Stimulated activated CD8-positive, alpha-beta memory T cell treated with anti-CD3 and anti-CD28 coated beads, Interleukin-15, amount 100 ng/mL, for 4 hours (primary cell): ENCODE results near the gene MAD1L1.
"Not testable (repeated sequence)": the region's sequence is repeated elsewhere in the genome, so short reads cannot be mapped to it uniquely, and the experiment has no call there.

Experiments used
- DNase-seq, 2 donors: peaks; one replicate each; pipeline ENCODE4 v3.0.0-alpha.2; 2020; ENCODE audit warnings: low read depth in 2 of 2

The MAD1L1 gene

GRCh38 chr7:1973321-1974251 is 259.2 kb downstream of the MAD1L1 start:
- DNase-seq = no peak

GRCh38 chr7:1972744-1973143 is 260.0 kb downstream of the MAD1L1 start:
- DNase-seq = no peak

- DNase-seq = no peak
Measured at GRCh38 chr7:1971946-1972654, 260.6 kb downstream of the MAD1L1 start.

GRCh38 chr7:1970895-1971294 is 261.9 kb downstream of the MAD1L1 start:
- DNase-seq = no peak

GRCh38 chr7:1970285-1970660 is 262.5 kb downstream of the MAD1L1 start:
- DNase-seq = not testable (repeated sequence)

GRCh38 chr7:1969459-1970284 is 263.1 kb downstream of the MAD1L1 start:
- DNase-seq = no peak

GRCh38 chr7:1968397-1969111 is 264.2 kb downstream of the MAD1L1 start:
- DNase-seq = no peak

GRCh38 chr7:1967512-1968396 is 265.0 kb downstream of the MAD1L1 start:
- DNase-seq = no peak

GRCh38 chr7:1966631-1967200 is 266.0 kb downstream of the MAD1L1 start:
- no peak for DNase-seq

- no peak for DNase-seq
Measured at GRCh38 chr7:1965579-1966294, 267.0 kb downstream of the MAD1L1 start.

GRCh38 chr7:1964913-1965578 is 267.7 kb downstream of the MAD1L1 start:
- no peak for DNase-seq

- DNase-seq = no peak
Measured at GRCh38 chr7:1964211-1964912, 268.4 kb downstream of the MAD1L1 start.

GRCh38 chr7:1963575-1963974 is 269.2 kb downstream of the MAD1L1 start:
- no peak for DNase-seq

GRCh38 chr7:1961701-1962276 is 271.0 kb downstream of the MAD1L1 start:
- DNase-seq = peak; percentile 24 to 46

- DNase-seq = no peak
Measured at GRCh38 chr7:1959305-1959704, 273.4 kb downstream of the MAD1L1 start.

GRCh38 chr7:1957471-1958225 is 275.1 kb downstream of the MAD1L1 start:
- DNase-seq = no peak
